A549 (cell line): ENCODE data around the gene PPP1R9B. TPM values are rescaled to one million over a fixed set of nuclear protein-coding genes. Genes with fewer than 3 reads are reported as not detected.

Experiments used
- ATAC-seq, 2 experiments: fragments of 200-7000 bp in 1 of 2; fragments of >200 bp in 1 of 2; cut with Nextera tagmentation in 1 of 2; cut with Tn5 transposase in 1 of 2; 3 replicates each; pipeline versions ENCODE4 v1.8.0 to v1.9.1; 2018 to 2020; ENCODE audit warnings: mild to moderate bottlenecking in 1 of 2, moderate library complexity in 1 of 2
- CTCF ChIA-PET: fragments of 300-600 bp; sonication (Branson Sonifier 250); formaldehyde crosslinking; extraction: SDS; loops from one replicate; lab custom pipeline; 2021; ENCODE audit warnings: antibody characterized with exemption, inconsistent platforms; lab: Yijun Ruan, JAX
- POLR2A ChIA-PET: fragments of 350-600 bp; formaldehyde crosslinking; extraction: SDS; loops from one replicate; lab custom pipeline; 2021; ENCODE audit warnings: antibody characterized with exemption, inconsistent platforms; lab: Yijun Ruan, JAX
- DNase-seq, 2 experiments: peaks; one replicate each; pipeline versions ENCODE4 v3.0.0 to v3.0.0-alpha.2; 2011 to 2016; ENCODE audit warnings: low read depth in 1 of 2, low spot score in 1 of 2
- FAIRE-seq: peaks from 2 replicates; lab custom pipeline; 2011; peaks lifted over from hg19 to GRCh38; lab: Jason Lieb, UNC
- H3K27ac ChIP-seq, 2 experiments: fragments of >200 bp; sonication (Bioruptor Twin); formaldehyde crosslinking; 3 replicates each; pipeline ENCODE4 v1.5.1; 2016 to 2017
- H3K4me1 ChIP-seq: fragments of >200 bp; sonication (Bioruptor Twin); formaldehyde crosslinking; 3 replicates; pipeline ENCODE4 v1.6.1; 2016
- H3K4me2 ChIP-seq: fragments of >200 bp; sonication (Bioruptor Twin); formaldehyde crosslinking; 3 replicates; pipeline ENCODE4 v1.6.1; 2016
- H3K4me3 ChIP-seq: fragments of >200 bp; sonication (Bioruptor Twin); formaldehyde crosslinking; 3 replicates; pipeline ENCODE4 v1.5.1; 2016
- H3K9me3 ChIP-seq: fragments of >200 bp; sonication (Bioruptor Twin); formaldehyde crosslinking; 3 replicates; pipeline ENCODE4 v1.6.1; 2016
- ATOH8 ChIP-seq: fragments of 250-450 bp; sonication (Bioruptor Pico); IDR thresholded peaks from 2 replicates; pipeline ENCODE4 v1.5.0; 2020; ENCODE audit warnings: low read depth, mild to moderate bottlenecking, moderate library complexity
- CBX2 ChIP-seq: fragments of 200-600 bp; sonication (generic); IDR thresholded peaks from 2 replicates; pipeline ENCODE4 v1.6.1; 2016; ENCODE audit warnings: low read depth, mild to moderate bottlenecking, borderline replicate concordance
- CBX8 ChIP-seq: fragments of 200-600 bp; sonication (generic); IDR thresholded peaks from 2 replicates; pipeline ENCODE4 v1.6.1; 2016
- CEBPB ChIP-seq, 2 experiments: fragments of >200 bp in 1 of 2; sonication (Bioruptor Twin) in 1 of 2; formaldehyde crosslinking in 1 of 2; IDR thresholded peaks; 2 replicates each; pipeline ENCODE4 v1.6.1; 2012 to 2016
- CHD2 ChIP-seq: fragments of 150-350 bp; IDR thresholded peaks from 2 replicates; pipeline ENCODE4 v1.6.1; 2014; ENCODE audit warnings: low read length; ENCODE audit not compliant: partially characterized antibody
- CTCF ChIP-seq: fragments of >200 bp; sonication (Bioruptor Twin); formaldehyde crosslinking; IDR thresholded peaks from 3 replicates; pipeline ENCODE4 v1.5.1; 2016
- EHF ChIP-seq: fragments of 250-450 bp; sonication (Bioruptor Pico); IDR thresholded peaks from 2 replicates; pipeline ENCODE4 v1.5.0; 2020; ENCODE audit warnings: mild to moderate bottlenecking
- EHMT2 ChIP-seq: fragments of 200-600 bp; sonication (generic); IDR thresholded peaks from 2 replicates; pipeline ENCODE4 v1.6.1; 2016; ENCODE audit warnings: antibody characterized with exemption, low read depth, mild to moderate bottlenecking, moderate library complexity
- ELK1 ChIP-seq: fragments of 150-350 bp; IDR thresholded peaks from 2 replicates; pipeline ENCODE4 v1.6.1; 2014; ENCODE audit warnings: low read depth, mild to moderate bottlenecking, low read length
- EP300 ChIP-seq, 2 experiments: fragments of >200 bp; sonication (Bioruptor Twin); formaldehyde crosslinking; IDR thresholded peaks; 2 replicates in 1 of 2; 3 replicates in 1 of 2; pipeline ENCODE4 v1.6.1; 2016 to 2017
- FOSL2 ChIP-seq, 2 experiments: fragments of 450-650 bp in 1 of 2; fragments of >200 bp in 1 of 2; sonication (Bioruptor Twin) in 1 of 2; formaldehyde crosslinking; IDR thresholded peaks; 2 replicates each; pipeline versions ENCODE4 v1.5.0 to v1.6.1; 2016 to 2020; ENCODE audit warnings: mild to moderate bottlenecking in 1 of 2, moderate library complexity in 1 of 2
- GATA3 ChIP-seq: IDR thresholded peaks from 2 replicates; pipeline ENCODE4 v1.6.1; 2012; ENCODE audit warnings: borderline replicate concordance
- HES2 ChIP-seq: fragments of >200 bp; sonication (Bioruptor Twin); formaldehyde crosslinking; IDR thresholded peaks from 2 replicates; pipeline ENCODE4 v1.6.1; 2016
- HOXB5 ChIP-seq: fragments of 250-450 bp; sonication (Bioruptor Pico); IDR thresholded peaks from 2 replicates; pipeline ENCODE4 v1.5.0; 2020; ENCODE audit warnings: mild to moderate bottlenecking, moderate library complexity
- JUN ChIP-seq, 2 experiments: fragments of >200 bp; sonication (Bioruptor Twin); formaldehyde crosslinking; IDR thresholded peaks; 2 replicates in 1 of 2; 3 replicates in 1 of 2; pipeline ENCODE4 v1.6.1; 2016 to 2017
- NFE2L2 ChIP-seq: fragments of 150-350 bp; conservative IDR thresholded peaks from 2 replicates; pipeline ENCODE4 v1.6.1; 2014; ENCODE audit warnings: low read length
- PBX3 ChIP-seq: IDR thresholded peaks from 2 replicates; pipeline ENCODE4 v1.6.1; 2012
- RCOR1 ChIP-seq: fragments of 150-350 bp; IDR thresholded peaks from 2 replicates; pipeline ENCODE4 v1.6.1; 2014; ENCODE audit warnings: antibody characterized with exemption, low read length, low read depth
- REST ChIP-seq: fragments of 200-600 bp; sonication (generic); IDR thresholded peaks from 2 replicates; pipeline ENCODE4 v1.6.1; 2016; ENCODE audit warnings: antibody characterized with exemption, mild to moderate bottlenecking, moderate library complexity
- SREBF2 ChIP-seq: fragments of 450-650 bp; IDR thresholded peaks from 2 replicates; pipeline ENCODE4 v1.6.1; 2014; ENCODE audit warnings: mild to moderate bottlenecking, moderate library complexity
- TFCP2L1 ChIP-seq: fragments of 250-450 bp; sonication (Bioruptor Pico); IDR thresholded peaks from 2 replicates; pipeline ENCODE4 v1.5.0; 2021; ENCODE audit warnings: mild to moderate bottlenecking
- USF2 ChIP-seq: fragments of 450-650 bp; IDR thresholded peaks from 2 replicates; pipeline ENCODE4 v1.6.1; 2014; ENCODE audit warnings: antibody characterized with exemption
- ZNF302 ChIP-seq: fragments of 250-450 bp; sonication (Bioruptor Pico); IDR thresholded peaks from 2 replicates; pipeline ENCODE4 v1.9.0; 2021; ENCODE audit warnings: inconsistent platforms, mild to moderate bottlenecking, moderate library complexity
- WGBS: methylation state at CpG from one replicate; pipeline ENCODE4 v1.1.6; 2017; ENCODE audit errors: missing lambda C conversion rate; 5-methylcytosine and 5-hydroxymethylcytosine counted together
- polyA plus RNA-seq, 4 experiments: library from polyadenylated mRNA; depleted of rRNA in 3 of 4; stranded (reverse); fragments of >200 nt; fragmentation: RNase III in 1 of 4; extraction: RNeasy Plus Mini Kit Qiagen cat#74134 plus additional on column Dnase treatment in 1 of 4; gene quantifications; 2 replicates in 3 of 4; 3 replicates in 1 of 4; pipeline ENCODE4 v1.2.3, GENCODE V29; 2011 to 2017

The PPP1R9B gene
- polyA plus RNA-seq, 2 of the 4 experiments (the other 2 are of a cell fraction): 22.0 to 40.6 TPM

GRCh38 chr17:50095626-50096037 lies 54.8 kb downstream of the PPP1R9B start:
- DNase-seq (no peak), ATAC-seq (peak in 1 of 2 experiments; percentile 1; a peak in 1 of 6 replicates)
- peak overlapping the region; percentile 76 for H3K4me3 ChIP-seq
- no peak for TF ChIP-seq ZNF302 (CRISPR knock-in tag)
- TF ChIP-seq NFE2L2: no peak
- TF ChIP-seq EHF (CRISPR knock-in tag): no peak
- TF ChIP-seq HES2: no peak
- TF ChIP-seq JUN (IDR thresholded peaks at IDR 0.05): no peak
- TF ChIP-seq EP300 (IDR thresholded peaks at IDR 0.05): no peak
- no peak for TF ChIP-seq CEBPB (IDR thresholded peaks at IDR 0.05)
- no peak for TF ChIP-seq RCOR1
- no peak for TF ChIP-seq TFCP2L1 (CRISPR knock-in tag)
- no peak for TF ChIP-seq CBX2
- TF ChIP-seq FOSL2 (IDR thresholded peaks at IDR 0.05): no peak
- no peak for TF ChIP-seq FOSL2 (CRISPR knock-in tag; IDR thresholded peaks at IDR 0.05)
- no peak for TF ChIP-seq USF2
- TF ChIP-seq PBX3: no peak
- TF ChIP-seq, all 56 proteins: peak for 0
- peak overlapping the region; percentile 85 for H3K4me2 ChIP-seq
- peaks cover 26% of the 10 kb centered on the region for H3K4me1 ChIP-seq
- no peaks in the 10 kb centered on the region for H3K9me3 ChIP-seq
- POLR2A ChIA-PET: no interaction called here
- CTCF ChIA-PET: interaction anchor here (0.9 to 30.9 kb wide), 12 partner anchors 8 to 246 kb away, joined by 3 to 1356 read pairs (median 40); partner anchors contain the start of genes ITGA3, PPP1R9B, SAMD14 and SGCA
- no peak for FAIRE-seq
- peak overlapping the region; percentile 82 to 90 for H3K27ac ChIP-seq
- WGBS: 9% methylated on average over 12 of the region's 12 CpGs

- DNase-seq (peak; percentile 98 to 99), FAIRE-seq (no peak), ATAC-seq (peak; percentile 67 to 94)
- ChIA-PET POLR2A (interaction anchor here (0.6 to 2.5 kb wide), 9 partner anchors 17 to 68 kb away, joined by 3 to 21 read pairs (median 4); partner anchors contain the start of genes ITGA3 and PPP1R9B), CTCF (interaction anchor here (0.6 to 30.9 kb wide), 55 partner anchors 8 to 769 kb away, joined by 3 to 1356 read pairs (median 5); partner anchors contain the start of genes ITGA3, LRRC59, PPP1R9B and SAMD14)
- H3K4me2 ChIP-seq: peak within 1 kb of the TSS; percentile 85
- H3K4me3 ChIP-seq: peak within 1 kb of the TSS; percentile 76
- peak within 1 kb of the TSS; percentile 82 to 90 for H3K27ac ChIP-seq
- H3K4me1 ChIP-seq: peaks cover 20% of the 10 kb centered on the region
- no peaks in the 10 kb centered on the region for H3K9me3 ChIP-seq
- 3% methylated on average over 50 of the region's 68 CpGs for WGBS
- no peak for TF ChIP-seq SREBF2
- no peak for TF ChIP-seq CTCF
- TF ChIP-seq EHMT2: no peak
- peak; percentile 67; the same call in 1 of the 2 replicates for TF ChIP-seq PBX3
- TF ChIP-seq ELK1: no peak
- TF ChIP-seq GATA3: no peak
- peak; percentile 30 for TF ChIP-seq CHD2
- no peak for TF ChIP-seq HOXB5 (CRISPR knock-in tag)
- no peak for TF ChIP-seq CBX8
- no peak for TF ChIP-seq CEBPB (IDR thresholded peaks at IDR 0.05)
- TF ChIP-seq REST: no peak
- no peak for TF ChIP-seq ATOH8 (CRISPR knock-in tag)
Measured at GRCh38 chr17:50094753-50095619, 55.5 kb downstream of the PPP1R9B start, which contains the start of gene PDK2. Gene PDK2 (plus strand): TSS chr17:50095351. CDS start chr17:50095436, 85 bp downstream.
